Activated T-cell treated with anti-CD3 and anti-CD28 coated beads, Interleukin-2, amount 50 U/mL, for 24 hours (primary cell): Measurements from ENCODE around the gene DPP4.

Experiments
- DNase-seq: peaks from one replicate; pipeline ENCODE4 v3.0.0-alpha.2; 2020
- H3K27ac Mint-ChIP-seq: 2 replicates; pipeline ENCODE4 v1.8.0; 2020; ENCODE audit warnings: mild to moderate bottlenecking, mixed read lengths
- H3K27me3 Mint-ChIP-seq: 2 replicates; pipeline ENCODE4 v1.8.0; 2020; ENCODE audit warnings: mixed read lengths
- H3K36me3 Mint-ChIP-seq: 2 replicates; pipeline ENCODE4 v1.8.0; 2020; ENCODE audit warnings: low read depth, mixed read lengths
- H3K4me1 Mint-ChIP-seq: 2 replicates; pipeline ENCODE4 v1.8.0; 2020; ENCODE audit warnings: low read depth, mixed read lengths
- H3K4me3 Mint-ChIP-seq: 2 replicates; pipeline ENCODE4 v1.8.0; 2020; ENCODE audit warnings: mild to moderate bottlenecking, moderate library complexity, mixed read lengths
- H3K9me3 Mint-ChIP-seq: 2 replicates; pipeline ENCODE4 v1.8.0; 2020; ENCODE audit warnings: mixed read lengths

The DPP4 gene

GRCh38 chr2:162073888-162074631, at the start of gene DPP4:
Gene DPP4 (minus strand): TSS chr2:162074215. CDS start chr2:162073981, 234 bp downstream.
- H3K27ac Mint-ChIP-seq: peak within 1 kb of the TSS; percentile 90
- peak within 1 kb of the TSS; percentile 86 for H3K4me3 Mint-ChIP-seq
- H3K4me1 Mint-ChIP-seq: peaks cover 52% of the 10 kb centered on the region
- no peaks in the 10 kb centered on the region for H3K27me3 Mint-ChIP-seq
- peak; percentile 77 for DNase-seq
- peaks cover 14% of the 10 kb centered on the region for H3K9me3 Mint-ChIP-seq
- H3K36me3 Mint-ChIP-seq: peaks cover 41% of the 10 kb centered on the region

DNA sequence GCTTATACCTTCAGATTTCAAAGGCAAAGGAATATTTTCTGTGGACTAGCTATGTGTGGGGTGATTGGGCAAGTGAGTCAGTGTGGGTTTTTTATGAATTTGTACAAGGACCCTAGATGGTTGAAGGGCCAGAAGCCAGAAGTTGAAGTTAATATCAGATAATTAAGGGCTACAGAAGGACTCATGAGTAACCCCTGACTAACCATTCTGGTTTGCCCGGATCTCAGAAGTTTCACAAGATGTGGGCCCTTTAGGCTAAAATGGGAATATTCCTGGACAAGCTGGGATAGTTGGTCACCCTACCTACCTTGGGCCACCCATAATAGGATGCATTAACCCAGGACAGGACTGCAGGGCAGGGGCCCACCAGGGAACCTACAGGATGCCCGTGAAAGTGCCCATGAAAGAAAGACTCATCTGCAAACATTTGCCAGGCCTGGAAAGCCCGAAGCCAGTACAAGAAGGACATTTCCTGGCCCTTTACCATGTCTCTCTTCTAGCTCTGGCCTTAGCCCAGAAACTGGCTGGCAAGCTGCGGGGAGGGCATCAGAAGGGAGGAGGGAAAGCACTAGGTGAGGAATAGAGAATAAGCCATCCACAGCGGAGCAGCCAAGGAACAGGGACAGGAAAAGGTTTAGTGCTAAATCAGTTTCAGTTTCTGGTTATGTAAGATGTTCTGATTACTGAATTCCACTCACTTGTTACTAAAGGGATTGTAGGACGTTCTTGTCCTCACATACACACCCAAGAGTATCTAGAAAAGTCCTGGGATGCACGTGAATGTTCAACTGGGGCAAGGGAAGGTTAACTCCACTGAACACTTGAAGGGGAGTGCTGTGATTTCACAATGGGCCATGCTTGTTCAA, 44.4 kb upstream of the DPP4 start:
- H3K36me3 Mint-ChIP-seq: no peaks in the 10 kb centered on the region
- H3K27ac Mint-ChIP-seq: no peak overlapping the region
- no peak for DNase-seq
- H3K9me3 Mint-ChIP-seq: peaks cover 5% of the 10 kb centered on the region
- peaks cover 6% of the 10 kb centered on the region for H3K4me1 Mint-ChIP-seq
- no peak overlapping the region for H3K4me3 Mint-ChIP-seq
- no peaks in the 10 kb centered on the region for H3K27me3 Mint-ChIP-seq

GRCh38 chr2:162116352-162116751, 42.3 kb upstream of the DPP4 start:
- Mint-ChIP-seq H3K9me3 (peaks cover 5% of the 10 kb centered on the region), H3K36me3 (no peaks in the 10 kb centered on the region), H3K27ac (no peak overlapping the region), H3K27me3 (no peaks in the 10 kb centered on the region), H3K4me3 (no peak overlapping the region), H3K4me1 (peaks cover 6% of the 10 kb centered on the region)
- no peak for DNase-seq

DNA sequence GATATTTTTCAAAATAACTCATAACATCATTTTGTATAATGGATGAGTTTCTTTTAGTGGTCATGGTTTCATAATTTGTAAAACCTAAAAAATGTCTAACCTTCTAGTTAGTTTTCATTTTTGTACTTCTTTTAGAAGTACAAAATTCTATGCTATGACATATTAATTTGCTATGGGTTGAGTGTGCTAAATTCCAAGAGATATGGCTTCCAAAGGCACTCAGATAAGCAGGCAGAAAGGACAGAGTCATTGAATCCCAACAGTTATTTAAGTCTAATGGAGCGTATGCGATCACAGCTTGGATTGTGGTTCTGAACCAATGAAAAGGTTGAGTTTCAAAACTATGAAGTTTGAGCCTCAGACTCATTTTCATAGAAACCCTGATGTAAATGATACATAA, 41.1 kb upstream of the DPP4 start:
- no peak overlapping the region for H3K4me3 Mint-ChIP-seq
- no peak overlapping the region for H3K27ac Mint-ChIP-seq
- no peaks in the 10 kb centered on the region for H3K36me3 Mint-ChIP-seq
- no peaks in the 10 kb centered on the region for H3K27me3 Mint-ChIP-seq
- H3K9me3 Mint-ChIP-seq: peaks cover 5% of the 10 kb centered on the region
- no peak for DNase-seq
- H3K4me1 Mint-ChIP-seq: peaks cover 6% of the 10 kb centered on the region

GRCh38 chr2:162114271-162114670, 40.3 kb upstream of the DPP4 start:
- no peaks in the 10 kb centered on the region for H3K27me3 Mint-ChIP-seq
- H3K4me3 Mint-ChIP-seq: no peak overlapping the region
- H3K36me3 Mint-ChIP-seq: no peaks in the 10 kb centered on the region
- DNase-seq: no peak
- H3K9me3 Mint-ChIP-seq: peaks cover 5% of the 10 kb centered on the region
- peaks cover 6% of the 10 kb centered on the region for H3K4me1 Mint-ChIP-seq
- H3K27ac Mint-ChIP-seq: no peak overlapping the region

GRCh38 chr2:162113776-162114168, 39.8 kb upstream of the DPP4 start:
- H3K36me3 Mint-ChIP-seq: no peaks in the 10 kb centered on the region
- no peak overlapping the region for H3K27ac Mint-ChIP-seq
- H3K9me3 Mint-ChIP-seq: peaks cover 5% of the 10 kb centered on the region
- H3K4me1 Mint-ChIP-seq: peaks cover 4% of the 10 kb centered on the region
- no peak for DNase-seq
- H3K4me3 Mint-ChIP-seq: no peak overlapping the region
- no peaks in the 10 kb centered on the region for H3K27me3 Mint-ChIP-seq

- Mint-ChIP-seq H3K9me3 (peaks cover 5% of the 10 kb centered on the region), H3K27ac (no peak overlapping the region), H3K4me3 (no peak overlapping the region), H3K36me3 (no peaks in the 10 kb centered on the region), H3K27me3 (no peaks in the 10 kb centered on the region), H3K4me1 (peaks cover 1% of the 10 kb centered on the region)
- no peak for DNase-seq
Observed at GRCh38 chr2:162113088-162113775, 39.2 kb upstream of the DPP4 start.

- Mint-ChIP-seq H3K9me3 (peaks cover 5% of the 10 kb centered on the region), H3K4me3 (no peak overlapping the region), H3K27ac (no peak overlapping the region), H3K4me1 (peaks cover 1% of the 10 kb centered on the region), H3K36me3 (no peaks in the 10 kb centered on the region), H3K27me3 (no peaks in the 10 kb centered on the region)
- DNase-seq: no peak
Observed at GRCh38 chr2:162111958-162112850, 38.2 kb upstream of the DPP4 start.

- H3K36me3 Mint-ChIP-seq: no peaks in the 10 kb centered on the region
- no peaks in the 10 kb centered on the region for H3K27me3 Mint-ChIP-seq
- H3K27ac Mint-ChIP-seq: no peak overlapping the region
- no peaks in the 10 kb centered on the region for H3K9me3 Mint-ChIP-seq
- no peak overlapping the region for H3K4me3 Mint-ChIP-seq
- no peak for DNase-seq
- H3K4me1 Mint-ChIP-seq: peaks cover 2% of the 10 kb centered on the region
Observed at GRCh38 chr2:162107361-162107901, 33.4 kb upstream of the DPP4 start.

- DNase-seq: no peak
- no peak overlapping the region for H3K27ac Mint-ChIP-seq
- no peaks in the 10 kb centered on the region for H3K9me3 Mint-ChIP-seq
- no peak overlapping the region for H3K4me3 Mint-ChIP-seq
- H3K36me3 Mint-ChIP-seq: no peaks in the 10 kb centered on the region
- H3K4me1 Mint-ChIP-seq: peaks cover 2% of the 10 kb centered on the region
- H3K27me3 Mint-ChIP-seq: no peaks in the 10 kb centered on the region
Observed at GRCh38 chr2:162106746-162107145, 32.7 kb upstream of the DPP4 start.

GRCh38 chr2:162106146-162106551, 32.1 kb upstream of the DPP4 start:
- no peak overlapping the region for H3K27ac Mint-ChIP-seq
- H3K4me1 Mint-ChIP-seq: peaks cover 2% of the 10 kb centered on the region
- H3K27me3 Mint-ChIP-seq: no peaks in the 10 kb centered on the region
- H3K4me3 Mint-ChIP-seq: no peak overlapping the region
- H3K36me3 Mint-ChIP-seq: no peaks in the 10 kb centered on the region
- DNase-seq: no peak
- no peaks in the 10 kb centered on the region for H3K9me3 Mint-ChIP-seq

DNA sequence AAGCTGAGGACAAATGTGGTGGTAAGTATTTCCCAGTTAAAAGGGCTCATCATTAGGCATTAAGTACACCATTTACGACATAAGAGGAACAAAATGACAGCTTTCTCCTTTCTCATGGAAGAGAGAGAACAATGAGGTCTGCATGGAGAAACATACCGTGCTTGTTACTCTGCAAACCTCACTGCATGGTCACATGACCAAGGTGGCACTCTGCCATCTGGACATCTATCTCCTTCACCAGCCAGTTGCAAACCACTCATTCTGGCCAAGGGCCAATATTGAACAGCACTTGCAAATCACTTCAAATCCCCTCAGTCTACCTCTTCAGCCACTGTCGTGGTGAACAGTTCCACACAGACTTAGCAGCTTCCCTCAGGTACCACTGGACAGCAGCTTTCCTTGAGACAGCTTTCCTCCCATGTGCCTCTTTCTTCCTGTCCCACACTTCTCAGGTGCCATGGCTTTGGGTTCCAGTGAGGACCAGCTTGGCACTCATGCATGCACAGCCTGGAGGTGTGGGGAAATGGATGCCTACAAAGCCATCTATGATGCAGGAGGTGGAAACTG, 29.5 kb upstream of the DPP4 start:
- Mint-ChIP-seq H3K27ac (no peak overlapping the region), H3K27me3 (no peaks in the 10 kb centered on the region), H3K4me3 (no peak overlapping the region), H3K36me3 (no peaks in the 10 kb centered on the region), H3K4me1 (peaks cover 2% of the 10 kb centered on the region), H3K9me3 (no peaks in the 10 kb centered on the region)
- DNase-seq: no peak

GRCh38 chr2:162100579-162100978, 26.6 kb upstream of the DPP4 start:
- H3K27me3 Mint-ChIP-seq: no peaks in the 10 kb centered on the region
- no peaks in the 10 kb centered on the region for H3K36me3 Mint-ChIP-seq
- H3K4me1 Mint-ChIP-seq: peaks cover 2% of the 10 kb centered on the region
- H3K4me3 Mint-ChIP-seq: no peak overlapping the region
- DNase-seq: no peak
- no peak overlapping the region for H3K27ac Mint-ChIP-seq
- no peaks in the 10 kb centered on the region for H3K9me3 Mint-ChIP-seq
